PFSK-1 (cell line): ENCODE data around the gene SERPINB1.

Source experiments
- POLR2AphosphoS5 ChIP-seq: IDR thresholded peaks from 2 replicates; pipeline ENCODE4 v1.6.1; 2012; ENCODE audit warnings: low read depth, mild to moderate bottlenecking, control low read depth, low read length, moderate library complexity
- REST ChIP-seq, 2 experiments: IDR thresholded peaks; 2 replicates each; pipeline versions ENCODE4 v1.6.1 to v1.8.0; 2011 to 2012; ENCODE audit warnings: low read depth in 2 of 2, low read length in 2 of 2, control low read depth in 1 of 2, inconsistent platforms in 1 of 2, mild to moderate bottlenecking in 1 of 2, moderate library complexity in 1 of 2; ENCODE audit not compliant: insufficient read depth in 1 of 2
- TAF1 ChIP-seq: IDR thresholded peaks from 2 replicates; pipeline ENCODE4 v1.6.1; 2012; ENCODE audit warnings: low read length, control low read depth, borderline replicate concordance; ENCODE audit not compliant: insufficient read depth

- TF ChIP-seq TAF1, result no peak
- TF ChIP-seq REST (IDR thresholded peaks at IDR 0.05; ENCODE audit: insufficient read depth in 1 of 2, low read depth in 2 of 2, low read length in 2 of 2), result no peak
- TF ChIP-seq POLR2AphosphoS5, result no peak
Measured at GRCh38 chr6:2782825-2783187, 58.9 kb downstream of the SERPINB1 start.
